HG02938 (cell line): Measurements from ENCODE around the gene TLNRD1.

Source experiments
- ATAC-seq: cut with Tn5 transposase; IDR thresholded peaks from one replicate; pipeline ENCODE4 v1.9.1; 2021; ENCODE audit warnings: mild to moderate bottlenecking, moderate library complexity; ENCODE audit not compliant: unreplicated experiment

Gene TLNRD1

DNA sequence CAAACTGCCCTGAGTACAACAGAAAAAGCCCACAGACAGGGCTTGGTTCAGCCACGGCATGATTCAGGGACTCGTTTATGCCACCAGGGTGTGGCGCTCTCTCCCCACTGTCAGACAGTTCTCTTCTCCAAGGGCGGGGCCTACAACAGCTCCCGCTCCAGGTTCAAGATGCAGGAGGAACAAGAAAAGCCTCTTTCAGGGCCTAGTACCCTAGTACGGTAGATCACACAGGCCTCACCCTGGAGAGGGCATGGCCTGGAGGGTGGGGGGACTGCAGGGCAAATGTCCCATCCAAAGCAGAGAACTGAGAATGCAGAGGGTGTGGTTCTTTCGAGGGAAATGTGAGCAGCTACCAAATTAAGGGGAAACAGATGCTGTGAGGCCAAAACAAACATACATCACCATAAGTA, 23.1 kb upstream of the TLNRD1 start:
- no peak for ATAC-seq

DNA sequence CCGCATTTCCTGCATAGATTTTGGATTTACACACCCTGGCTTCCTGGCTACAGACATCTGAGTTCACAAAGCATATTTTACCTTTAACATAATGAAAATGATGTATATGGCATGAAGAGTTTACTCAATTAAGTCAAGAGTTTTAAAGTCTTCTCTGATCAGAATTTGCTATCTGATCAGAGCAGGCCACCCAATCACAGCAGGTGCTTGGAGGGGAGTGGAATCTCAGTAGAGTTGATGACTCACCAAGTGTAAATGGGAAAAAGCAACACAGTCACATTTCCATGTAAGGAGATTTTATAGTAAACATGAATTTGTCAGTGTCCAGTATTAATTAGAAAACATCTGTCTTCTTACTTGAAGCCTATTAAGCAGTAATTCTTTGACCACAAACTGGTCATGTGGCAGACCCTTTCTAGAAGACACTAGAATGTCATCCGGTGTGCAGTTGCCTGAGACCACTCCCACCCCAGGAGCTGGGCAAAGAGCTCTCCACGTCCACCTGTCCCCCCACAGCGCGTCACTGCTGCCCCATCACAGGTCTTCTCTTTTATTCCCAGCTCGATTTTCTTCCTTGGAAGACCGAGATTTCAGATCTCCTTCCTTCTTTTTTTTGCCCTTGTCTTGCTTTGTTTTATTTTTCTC, 21.9 kb upstream of the TLNRD1 start:
- ATAC-seq = no peak

DNA sequence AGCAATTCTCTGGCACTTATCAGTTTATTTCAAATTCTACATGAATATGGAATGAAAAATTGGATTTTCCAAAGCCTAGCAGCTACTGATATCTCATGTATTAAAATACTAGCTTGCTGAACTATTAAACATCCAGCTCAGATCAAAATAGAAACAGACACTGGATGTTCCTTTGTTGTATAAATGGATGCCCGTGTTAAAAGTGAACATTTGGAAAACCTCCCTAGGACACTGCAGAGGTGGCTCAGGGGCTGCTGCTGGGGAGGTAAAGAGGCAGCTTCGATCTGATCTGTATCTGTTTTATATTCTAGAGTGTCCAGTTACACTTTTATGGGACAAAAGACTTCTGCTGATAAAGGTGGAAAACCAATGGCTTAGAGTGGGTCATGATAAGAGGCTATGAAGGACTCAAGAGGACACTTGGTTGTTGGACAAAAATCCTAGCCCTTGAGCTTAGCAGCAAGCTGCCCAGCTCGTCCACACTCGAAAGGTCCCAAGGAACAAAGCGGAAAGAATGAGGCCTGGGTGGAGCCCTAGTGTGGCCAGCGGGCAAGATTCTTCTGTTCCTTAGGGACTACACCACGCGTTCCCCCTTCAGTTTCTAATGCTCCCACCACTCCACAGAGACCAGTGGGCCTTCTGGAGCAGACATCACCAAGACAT, 21.1 kb upstream of the TLNRD1 start:
- ATAC-seq = no peak

GRCh38 chr15:80982205-80982604, 18.5 kb upstream of the TLNRD1 start:
- ATAC-seq = no peak

DNA sequence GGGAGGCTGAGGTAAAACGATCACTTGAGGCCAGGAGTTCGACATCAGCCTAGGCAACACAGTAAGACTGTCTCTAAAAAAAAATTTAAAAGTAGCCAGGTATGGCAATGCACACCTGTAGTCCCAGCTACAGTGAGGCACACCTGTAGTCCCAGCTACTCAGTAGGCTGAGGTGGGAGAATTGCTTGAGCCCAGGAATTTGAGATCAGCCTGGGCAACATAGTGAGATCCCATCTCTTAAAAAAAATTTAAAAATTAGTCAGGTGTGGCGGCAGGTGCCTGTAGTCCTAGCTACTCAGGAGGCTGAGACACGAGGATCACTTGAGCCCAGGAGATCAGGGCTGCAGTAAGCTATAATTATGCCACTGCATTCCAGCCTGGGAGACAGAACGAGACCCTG, 17.9 kb upstream of the TLNRD1 start:
- no peak for ATAC-seq

DNA sequence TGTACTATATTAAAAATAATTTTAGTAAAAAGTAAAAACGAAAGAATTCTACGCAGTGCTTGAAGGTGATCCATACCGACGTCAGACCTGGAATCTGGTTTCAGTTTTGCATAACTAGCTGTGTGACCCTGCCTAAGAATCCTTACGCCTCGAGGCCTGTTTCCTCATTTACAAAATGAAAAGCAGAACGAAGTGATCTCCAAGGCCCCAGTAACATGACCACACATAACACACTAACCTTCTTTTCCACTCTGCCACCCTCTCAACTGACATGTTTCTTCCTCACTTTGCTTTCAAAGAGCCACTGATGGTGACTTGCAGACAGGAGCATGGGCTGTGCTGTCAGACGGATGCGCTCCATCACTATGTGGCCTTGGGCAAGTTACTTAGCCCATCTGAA, 15.9 kb upstream of the TLNRD1 start:
- ATAC-seq = no peak

DNA sequence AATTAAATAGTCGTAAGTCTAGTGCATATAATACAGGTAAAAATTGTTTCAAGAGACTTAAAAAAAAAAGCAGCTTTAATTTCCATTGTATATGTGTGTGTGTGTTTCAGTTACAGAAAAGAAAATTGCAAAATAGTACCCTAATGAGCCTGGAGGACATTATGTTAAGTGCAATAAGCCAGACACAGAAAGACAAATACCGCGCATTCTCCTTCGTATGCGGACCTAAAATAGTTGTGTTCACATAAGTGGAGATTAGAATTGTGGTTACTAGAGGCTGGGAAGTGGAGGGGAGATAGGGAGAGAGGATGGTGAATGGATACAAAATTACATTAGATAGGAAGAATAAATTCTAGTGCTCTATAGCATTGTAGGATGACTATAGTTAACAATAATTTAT, 14.7 kb upstream of the TLNRD1 start:
- no peak for ATAC-seq

DNA sequence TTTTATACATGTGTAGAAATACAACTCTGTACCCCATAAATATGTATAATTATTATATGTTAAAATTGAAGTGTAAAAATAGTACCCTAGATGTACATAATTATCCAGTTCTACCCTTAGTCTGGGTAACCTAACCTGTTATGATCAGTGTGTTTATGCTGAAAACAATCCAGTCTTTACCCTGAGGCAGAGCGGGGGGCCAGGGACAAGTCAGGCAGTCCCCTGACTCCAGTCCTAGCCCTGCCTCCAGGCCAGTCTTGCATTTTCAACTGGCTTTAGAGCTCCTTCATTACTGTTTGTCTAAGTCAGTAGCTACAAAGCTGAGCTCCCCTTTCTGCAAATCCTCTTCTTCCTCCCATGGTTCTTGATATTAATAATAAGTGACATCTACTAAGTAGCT, 14.2 kb upstream of the TLNRD1 start:
- no peak for ATAC-seq

DNA sequence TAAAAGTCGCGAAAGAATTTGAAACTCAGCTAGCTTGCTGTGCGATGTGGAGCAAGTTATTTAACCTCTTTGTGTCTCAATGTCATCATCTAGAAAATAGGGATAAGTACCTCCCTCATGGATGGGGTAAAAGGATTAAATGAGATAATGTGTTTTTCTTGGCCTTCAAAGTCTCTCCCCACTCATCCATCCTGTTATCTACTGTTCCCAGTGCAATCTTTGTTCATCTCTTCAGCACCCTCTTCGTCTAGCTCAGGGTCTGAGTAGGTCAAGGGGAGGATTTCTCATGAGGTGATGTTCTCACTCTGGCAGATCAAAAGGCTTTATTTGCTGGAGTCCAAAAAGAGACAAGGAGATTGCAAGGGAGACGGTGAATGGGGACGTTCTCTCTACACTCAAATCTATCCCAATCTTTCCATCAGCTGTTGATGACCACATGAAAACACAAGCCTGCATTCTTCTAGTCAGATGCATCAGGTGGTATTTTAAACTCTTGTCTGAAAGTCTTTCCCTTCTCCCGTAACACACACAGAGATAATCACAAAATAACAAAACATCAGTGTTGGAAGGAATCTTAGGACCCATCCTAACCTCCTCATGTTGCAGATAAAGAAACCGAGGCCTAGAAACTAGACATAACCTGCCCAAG, 12.5 kb upstream of the TLNRD1 start:
- ATAC-seq = no peak

- ATAC-seq = peak; percentile 13
These were observed 11.6 kb upstream of the TLNRD1 start for GRCh38 chr15:80989081-80989517.

GRCh38 chr15:80989518-80990478, 10.9 kb upstream of the TLNRD1 start, which contains the start of gene MESD:
TSS of gene MESD (minus strand) at chr15:80989819. CDS start at chr15:80989791, 28 bp downstream.
- ATAC-seq = peak; percentile 90

DNA sequence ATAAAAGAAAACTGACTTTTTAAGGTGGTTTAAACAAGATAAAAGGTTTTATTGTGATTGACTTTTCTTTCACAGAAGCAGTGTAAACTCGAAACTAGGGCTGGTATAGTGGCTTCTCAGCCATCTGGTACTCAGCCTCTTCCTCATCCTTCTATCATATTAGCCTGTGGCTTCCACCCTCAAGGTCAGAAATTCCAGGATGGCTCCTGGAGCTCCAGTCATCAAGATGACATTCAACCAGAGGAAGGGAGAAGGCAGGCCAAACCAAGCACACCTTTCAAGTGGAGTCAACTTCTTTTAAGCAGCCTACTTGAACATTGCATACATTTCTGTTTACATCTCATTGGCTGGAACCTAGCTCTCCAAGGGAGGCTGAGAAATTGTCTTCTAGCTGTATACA, 9.8 kb upstream of the TLNRD1 start:
- no peak for ATAC-seq

DNA sequence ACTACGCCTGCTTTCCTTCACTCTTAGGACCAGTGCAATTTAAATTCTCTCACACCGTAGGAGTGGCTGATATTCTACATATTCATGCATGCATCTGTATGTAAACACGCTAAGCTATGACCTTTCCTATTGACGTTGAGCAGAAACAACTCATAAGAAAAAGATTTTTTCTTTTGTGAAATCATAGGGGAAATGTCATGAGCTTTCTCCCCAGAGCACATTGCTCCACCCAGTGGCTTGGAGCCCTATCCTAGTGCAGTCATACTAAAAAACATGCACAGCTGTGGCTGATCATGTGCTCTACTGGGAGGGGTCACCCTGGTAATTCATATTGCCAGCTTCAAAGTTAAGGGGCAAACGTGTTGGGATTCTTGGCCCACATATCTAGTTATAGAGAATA, 9.3 kb upstream of the TLNRD1 start:
- no peak for ATAC-seq

GRCh38 chr15:80992006-80992405, 8.7 kb upstream of the TLNRD1 start:
- no peak for ATAC-seq

DNA sequence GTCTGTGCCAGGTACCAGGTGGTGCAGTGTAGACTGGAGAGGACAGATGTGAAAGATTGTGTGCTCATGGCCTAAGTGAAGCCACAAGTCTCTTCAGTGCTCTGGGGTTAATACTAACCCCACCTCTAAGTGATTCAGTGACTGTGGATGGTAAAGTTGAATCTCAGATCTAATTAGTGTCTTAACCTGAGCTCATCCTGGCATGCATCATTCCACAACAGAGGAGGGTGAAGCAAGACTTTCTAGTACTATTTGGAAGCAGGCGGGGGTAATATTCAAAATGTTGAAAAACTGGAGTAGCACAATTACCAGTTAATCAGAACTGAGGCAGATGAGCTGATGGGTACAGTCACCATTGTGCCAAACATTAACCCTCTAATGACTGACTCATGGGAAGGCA, 8.3 kb upstream of the TLNRD1 start:
- no peak for ATAC-seq

DNA sequence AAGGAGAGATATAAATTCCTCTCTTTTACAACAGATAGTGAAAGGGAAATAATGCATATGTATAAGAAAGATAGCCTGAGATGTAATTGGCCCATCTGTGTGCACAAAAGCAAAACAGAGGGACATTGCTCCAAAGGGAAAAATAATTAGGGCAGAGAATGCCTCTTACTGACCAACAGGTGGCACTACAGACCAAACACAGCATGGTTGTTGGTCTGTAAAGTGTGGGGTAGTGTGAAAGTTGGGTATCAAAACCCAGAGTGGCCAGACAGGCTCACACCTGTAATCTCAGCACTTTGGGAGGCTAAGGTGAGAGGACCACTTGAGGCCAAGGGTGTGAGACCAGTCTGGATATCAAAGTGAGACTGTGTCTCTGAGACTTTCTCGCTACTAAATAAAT, 4.5 kb upstream of the TLNRD1 start:
- no peak for ATAC-seq

GRCh38 chr15:80997692-80998091, 3.0 kb upstream of the TLNRD1 start:
- ATAC-seq = no peak

GRCh38 chr15:80998251-80998650, 2.5 kb upstream of the TLNRD1 start:
- no peak for ATAC-seq

- no peak for ATAC-seq
These were observed 1.1 kb upstream of the TLNRD1 start for GRCh38 chr15:80999623-81000036.

GRCh38 chr15:81000144-81000623, 539 bp upstream of the TLNRD1 start:
- ATAC-seq = no peak
